Measurements from ENCODE around the gene WSCD2.

The WSCD2 gene

DNA sequence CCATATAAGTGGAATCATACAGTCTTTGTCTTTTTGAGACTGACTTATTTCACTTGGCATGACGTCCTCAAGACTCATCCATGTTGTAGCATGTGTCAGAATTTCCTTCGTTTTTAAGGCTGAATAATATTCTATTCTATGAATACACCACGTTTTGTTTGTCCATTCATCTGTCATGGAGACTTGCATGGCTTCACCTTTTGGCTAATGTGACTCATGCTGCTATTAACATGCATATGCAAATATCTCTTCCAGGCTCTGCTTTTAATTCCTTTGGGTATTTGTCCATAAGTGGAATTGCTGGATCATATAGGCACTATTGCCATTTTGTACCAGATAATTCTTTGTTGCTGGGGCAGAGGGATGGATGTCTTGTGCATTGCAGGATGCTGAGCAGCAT lies 19.6 kb upstream of the WSCD2 start:
- no peaks in the 10 kb centered on the region for H3K36me3 ChIP-seq (ENCODE audit: control insufficient read depth in 1 of 2, insufficient read depth in 2 of 2, low read length in 2 of 2)
- H3K27ac ChIP-seq (ENCODE audit: low read length) = no peak overlapping the region
- no peaks in the 10 kb centered on the region for H3K9me3 ChIP-seq (ENCODE audit: control insufficient read depth in 1 of 2, low read length in 2 of 2)
- H3K27me3 ChIP-seq (ENCODE audit: low read depth, low read length) = no peaks in the 10 kb centered on the region
- no peak overlapping the region for H3K4me3 ChIP-seq (ENCODE audit: low read depth in 1 of 2, low read length in 2 of 2)
- peaks cover 0 to 14% of the 10 kb centered on the region in 2 donors for H3K4me1 ChIP-seq (ENCODE audit: control insufficient read depth in 1 of 2, insufficient read depth in 2 of 2, low read length in 2 of 2)

- Histone ChIP-seq H3K36me3 (ENCODE audit: control insufficient read depth in 1 of 2, insufficient read depth in 2 of 2, low read length in 2 of 2) (no peaks in the 10 kb centered on the region), H3K4me1 (ENCODE audit: control insufficient read depth in 1 of 2, insufficient read depth in 2 of 2, low read length in 2 of 2) (peaks cover 0 to 17% of the 10 kb centered on the region in 2 donors), H3K27ac (ENCODE audit: low read length) (no peak overlapping the region), H3K9me3 (ENCODE audit: control insufficient read depth in 1 of 2, low read length in 2 of 2) (no peaks in the 10 kb centered on the region), H3K27me3 (ENCODE audit: low read depth, low read length) (no peaks in the 10 kb centered on the region), H3K4me3 (ENCODE audit: low read depth in 1 of 2, low read length in 2 of 2) (no peak overlapping the region)
Measured at GRCh38 chr12:108109954-108110353, 19.1 kb upstream of the WSCD2 start.

- Histone ChIP-seq H3K36me3 (ENCODE audit: control insufficient read depth in 1 of 2, insufficient read depth in 2 of 2, low read length in 2 of 2) (no peaks in the 10 kb centered on the region), H3K27ac (ENCODE audit: low read length) (no peak overlapping the region), H3K4me3 (ENCODE audit: low read depth in 1 of 2, low read length in 2 of 2) (no peak overlapping the region), H3K4me1 (ENCODE audit: control insufficient read depth in 1 of 2, insufficient read depth in 2 of 2, low read length in 2 of 2) (peaks cover 0 to 17% of the 10 kb centered on the region in 2 donors), H3K9me3 (ENCODE audit: control insufficient read depth in 1 of 2, low read length in 2 of 2) (no peaks in the 10 kb centered on the region), H3K27me3 (ENCODE audit: low read depth, low read length) (no peaks in the 10 kb centered on the region)
Measured at GRCh38 chr12:108110844-108111243, 18.2 kb upstream of the WSCD2 start.

DNA sequence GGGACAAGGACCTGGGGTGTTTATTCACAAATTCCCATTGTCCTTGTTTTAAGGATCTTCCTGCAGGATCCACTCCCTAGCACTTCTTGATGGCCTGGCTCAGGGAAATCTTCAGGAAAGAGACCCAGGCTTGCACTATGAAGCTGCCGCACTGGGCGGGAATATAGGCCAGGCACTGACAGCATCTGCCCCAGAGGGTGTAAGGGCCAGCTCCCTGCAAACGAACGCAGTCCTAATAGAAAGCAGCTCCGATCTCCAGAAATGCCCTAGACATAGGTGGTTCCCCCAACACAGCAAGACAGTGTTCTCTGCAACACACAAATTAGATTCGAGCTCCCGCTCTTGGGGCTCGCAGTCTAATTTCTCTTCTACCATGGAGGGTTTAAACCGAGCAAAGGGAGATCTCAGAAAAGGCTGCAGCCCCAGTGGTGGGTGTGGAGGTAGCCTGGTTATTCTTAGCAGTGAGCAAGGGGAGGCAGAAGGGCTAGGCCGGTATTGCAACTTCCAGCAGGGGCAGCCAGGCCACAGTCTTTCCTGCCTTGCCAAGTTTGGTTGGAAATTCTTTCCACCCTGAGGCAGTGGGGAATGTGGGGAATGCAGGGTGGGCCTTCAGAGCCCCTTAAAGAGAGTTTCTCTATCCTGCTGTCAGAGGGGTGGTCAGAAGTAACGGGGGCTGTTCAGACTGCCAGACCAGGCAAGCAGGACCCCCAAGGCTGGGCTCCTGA lies 16.1 kb upstream of the WSCD2 start:
- H3K36me3 ChIP-seq (ENCODE audit: control insufficient read depth in 1 of 2, insufficient read depth in 2 of 2, low read length in 2 of 2) = no peaks in the 10 kb centered on the region
- H3K27ac ChIP-seq (ENCODE audit: low read length) = no peak overlapping the region
- no peak overlapping the region for H3K4me3 ChIP-seq (ENCODE audit: low read depth in 1 of 2, low read length in 2 of 2)
- no peaks in the 10 kb centered on the region for H3K9me3 ChIP-seq (ENCODE audit: control insufficient read depth in 1 of 2, low read length in 2 of 2)
- H3K4me1 ChIP-seq (ENCODE audit: control insufficient read depth in 1 of 2, insufficient read depth in 2 of 2, low read length in 2 of 2) = peaks cover 0 to 20% of the 10 kb centered on the region in 2 donors
- H3K27me3 ChIP-seq (ENCODE audit: low read depth, low read length) = no peaks in the 10 kb centered on the region

DNA sequence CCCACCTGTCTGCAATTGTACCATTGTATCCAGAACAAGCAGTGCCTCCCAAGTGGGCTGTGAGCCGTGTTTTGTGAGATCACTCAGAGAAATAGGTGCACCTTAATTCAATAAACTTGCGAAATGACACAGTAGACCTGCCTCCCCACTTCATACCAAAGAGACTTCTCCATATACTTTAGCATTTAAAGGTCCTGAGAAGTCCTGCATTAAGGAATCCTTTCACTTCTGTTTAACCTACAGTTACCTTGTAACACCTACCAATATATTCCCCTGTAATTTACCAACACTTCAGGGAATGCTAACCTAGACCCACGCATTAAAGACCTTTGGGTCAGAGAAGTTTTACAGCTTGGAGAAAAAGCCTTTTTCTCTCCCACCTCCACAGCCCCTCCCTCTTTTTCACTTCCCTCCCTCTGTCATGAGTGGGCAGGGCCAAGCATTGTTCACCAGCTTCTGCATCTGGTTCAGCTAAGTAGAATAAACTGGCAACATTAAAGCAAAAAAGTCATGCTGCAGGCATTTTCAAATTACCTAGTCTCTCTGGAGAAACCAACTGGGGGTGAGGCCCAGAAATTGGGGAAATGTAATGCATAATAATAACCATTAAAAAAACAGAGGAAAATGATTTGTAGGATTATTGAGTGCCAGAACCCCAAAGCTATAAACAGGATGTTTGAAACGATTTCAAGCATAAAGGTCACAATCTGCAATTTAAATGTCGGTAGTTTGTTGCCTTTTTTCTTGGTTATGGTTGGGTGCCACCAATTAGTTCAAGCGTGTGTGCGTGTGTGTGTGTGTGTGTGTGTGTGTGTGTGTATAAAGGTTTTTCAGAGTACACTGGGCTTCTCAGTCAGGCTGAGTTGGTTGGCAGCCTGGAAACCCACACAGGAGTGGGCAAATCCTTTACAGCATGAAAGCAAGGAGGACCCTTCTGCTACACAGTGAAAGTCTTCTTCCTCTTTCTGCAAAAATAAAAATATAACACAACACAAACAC lies 13.7 kb upstream of the WSCD2 start:
- no peaks in the 10 kb centered on the region for H3K9me3 ChIP-seq (ENCODE audit: control insufficient read depth in 1 of 2, low read length in 2 of 2)
- H3K36me3 ChIP-seq (ENCODE audit: control insufficient read depth in 1 of 2, insufficient read depth in 2 of 2, low read length in 2 of 2) = no peaks in the 10 kb centered on the region
- H3K4me3 ChIP-seq (ENCODE audit: low read depth in 1 of 2, low read length in 2 of 2) = no peak overlapping the region
- H3K27me3 ChIP-seq (ENCODE audit: low read depth, low read length) = no peaks in the 10 kb centered on the region
- peaks cover 0 to 20% of the 10 kb centered on the region in 2 donors for H3K4me1 ChIP-seq (ENCODE audit: control insufficient read depth in 1 of 2, insufficient read depth in 2 of 2, low read length in 2 of 2)
- no peak overlapping the region for H3K27ac ChIP-seq (ENCODE audit: low read length)

DNA sequence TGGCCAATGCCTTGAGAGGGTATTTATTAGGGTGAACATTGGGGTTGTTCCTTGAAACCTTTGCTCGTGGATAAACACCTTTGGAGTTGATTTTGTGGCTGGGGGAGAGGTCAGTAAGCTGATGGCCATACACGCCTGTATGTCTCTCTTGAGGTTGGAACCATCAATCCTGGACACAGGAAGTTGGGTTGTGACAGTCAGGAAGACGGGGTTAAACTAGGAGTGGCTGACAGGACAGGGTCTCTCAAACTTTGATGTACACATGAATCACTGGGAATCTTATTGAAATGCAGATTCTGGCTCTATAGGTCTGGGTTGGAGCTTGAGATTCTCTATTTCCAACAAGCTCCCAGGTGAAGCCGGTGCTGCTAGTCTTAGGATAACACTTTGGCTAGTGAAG lies 12.8 kb upstream of the WSCD2 start:
- Histone ChIP-seq H3K27ac (ENCODE audit: low read length) (no peak overlapping the region), H3K4me3 (ENCODE audit: low read depth in 1 of 2, low read length in 2 of 2) (no peak overlapping the region), H3K9me3 (ENCODE audit: control insufficient read depth in 1 of 2, low read length in 2 of 2) (no peaks in the 10 kb centered on the region), H3K27me3 (ENCODE audit: low read depth, low read length) (no peaks in the 10 kb centered on the region), H3K36me3 (ENCODE audit: control insufficient read depth in 1 of 2, insufficient read depth in 2 of 2, low read length in 2 of 2) (no peaks in the 10 kb centered on the region), H3K4me1 (ENCODE audit: control insufficient read depth in 1 of 2, insufficient read depth in 2 of 2, low read length in 2 of 2) (peaks cover 0 to 20% of the 10 kb centered on the region in 2 donors)

GRCh38 chr12:108116699-108117098 lies 12.4 kb upstream of the WSCD2 start:
- H3K36me3 ChIP-seq (ENCODE audit: control insufficient read depth in 1 of 2, insufficient read depth in 2 of 2, low read length in 2 of 2) = no peaks in the 10 kb centered on the region
- no peak overlapping the region for H3K4me3 ChIP-seq (ENCODE audit: low read depth in 1 of 2, low read length in 2 of 2)
- peaks cover 0 to 20% of the 10 kb centered on the region in 2 donors for H3K4me1 ChIP-seq (ENCODE audit: control insufficient read depth in 1 of 2, insufficient read depth in 2 of 2, low read length in 2 of 2)
- no peaks in the 10 kb centered on the region for H3K9me3 ChIP-seq (ENCODE audit: control insufficient read depth in 1 of 2, low read length in 2 of 2)
- no peaks in the 10 kb centered on the region for H3K27me3 ChIP-seq (ENCODE audit: low read depth, low read length)
- no peak overlapping the region for H3K27ac ChIP-seq (ENCODE audit: low read length)

DNA sequence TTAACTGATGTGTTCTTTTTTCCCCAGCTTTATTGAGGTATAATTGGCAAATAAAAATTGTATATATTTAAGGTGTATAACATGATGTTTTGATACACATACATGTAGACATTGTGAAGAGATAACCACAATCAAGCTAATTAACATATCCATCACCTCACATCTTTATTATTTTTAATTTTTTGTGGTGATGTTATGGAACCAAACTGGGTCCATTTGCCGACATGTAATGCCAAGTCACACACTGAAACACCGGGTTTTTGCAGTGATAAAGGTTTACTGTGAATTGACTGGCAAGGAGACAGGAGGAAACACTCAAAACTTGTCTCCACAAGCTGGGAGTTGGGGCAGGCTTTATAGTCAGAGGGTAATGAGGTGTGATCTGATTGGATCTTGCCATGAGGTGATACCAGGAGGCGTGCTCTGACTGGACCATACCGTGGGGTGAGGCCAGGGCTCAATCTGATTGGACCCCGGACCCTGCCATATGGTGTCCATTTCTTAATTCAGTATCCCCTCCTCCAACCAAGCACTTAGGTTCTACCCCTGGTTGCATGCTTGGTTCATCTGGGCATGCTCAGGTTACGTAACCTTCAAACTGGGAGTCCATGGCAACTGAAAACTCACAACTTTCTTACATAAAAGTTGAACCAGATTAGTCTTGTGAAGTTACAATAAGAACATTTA lies 11.8 kb upstream of the WSCD2 start:
- Histone ChIP-seq H3K4me1 (ENCODE audit: control insufficient read depth in 1 of 2, insufficient read depth in 2 of 2, low read length in 2 of 2) (peaks cover 0 to 20% of the 10 kb centered on the region in 2 donors), H3K4me3 (ENCODE audit: low read depth in 1 of 2, low read length in 2 of 2) (no peak overlapping the region), H3K9me3 (ENCODE audit: control insufficient read depth in 1 of 2, low read length in 2 of 2) (no peaks in the 10 kb centered on the region)

DNA sequence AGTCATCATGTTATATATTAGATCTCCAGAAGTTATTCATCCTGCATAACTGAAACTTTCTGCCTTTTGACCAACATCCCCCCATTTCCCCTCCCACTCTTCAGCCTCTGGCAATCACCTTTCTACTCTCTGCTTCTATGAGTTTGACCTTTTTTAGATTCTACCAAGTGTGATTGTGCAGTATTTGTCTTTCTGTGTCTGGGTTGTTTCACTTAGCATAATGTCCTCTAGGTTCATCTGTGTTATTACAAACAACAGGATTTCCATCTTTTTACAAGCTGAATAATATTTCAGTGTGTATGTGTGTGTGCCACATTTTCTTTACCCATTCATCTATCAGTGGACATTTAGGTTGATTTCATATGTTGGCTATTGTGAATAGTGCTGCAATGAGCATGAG lies 11.2 kb upstream of the WSCD2 start:
- H3K4me3 ChIP-seq (ENCODE audit: low read depth in 1 of 2, low read length in 2 of 2) = no peak overlapping the region
- H3K27ac ChIP-seq (ENCODE audit: low read length) = no peak overlapping the region
- peaks cover 0 to 3% of the 10 kb centered on the region in 2 donors for H3K9me3 ChIP-seq (ENCODE audit: control insufficient read depth in 1 of 2, low read length in 2 of 2)
- no peaks in the 10 kb centered on the region for H3K36me3 ChIP-seq (ENCODE audit: control insufficient read depth in 1 of 2, insufficient read depth in 2 of 2, low read length in 2 of 2)
- H3K4me1 ChIP-seq (ENCODE audit: control insufficient read depth in 1 of 2, insufficient read depth in 2 of 2, low read length in 2 of 2) = peaks cover 0 to 15% of the 10 kb centered on the region in 2 donors
- H3K27me3 ChIP-seq (ENCODE audit: low read depth, low read length) = no peaks in the 10 kb centered on the region

More for the DNA sequence above, 11.8 kb upstream of the WSCD2 start:
- Histone ChIP-seq H3K36me3 (ENCODE audit: control insufficient read depth in 1 of 2, insufficient read depth in 2 of 2, low read length in 2 of 2) (no peaks in the 10 kb centered on the region), H3K27ac (ENCODE audit: low read length) (no peak overlapping the region), H3K27me3 (ENCODE audit: low read depth, low read length) (no peaks in the 10 kb centered on the region)

DNA sequence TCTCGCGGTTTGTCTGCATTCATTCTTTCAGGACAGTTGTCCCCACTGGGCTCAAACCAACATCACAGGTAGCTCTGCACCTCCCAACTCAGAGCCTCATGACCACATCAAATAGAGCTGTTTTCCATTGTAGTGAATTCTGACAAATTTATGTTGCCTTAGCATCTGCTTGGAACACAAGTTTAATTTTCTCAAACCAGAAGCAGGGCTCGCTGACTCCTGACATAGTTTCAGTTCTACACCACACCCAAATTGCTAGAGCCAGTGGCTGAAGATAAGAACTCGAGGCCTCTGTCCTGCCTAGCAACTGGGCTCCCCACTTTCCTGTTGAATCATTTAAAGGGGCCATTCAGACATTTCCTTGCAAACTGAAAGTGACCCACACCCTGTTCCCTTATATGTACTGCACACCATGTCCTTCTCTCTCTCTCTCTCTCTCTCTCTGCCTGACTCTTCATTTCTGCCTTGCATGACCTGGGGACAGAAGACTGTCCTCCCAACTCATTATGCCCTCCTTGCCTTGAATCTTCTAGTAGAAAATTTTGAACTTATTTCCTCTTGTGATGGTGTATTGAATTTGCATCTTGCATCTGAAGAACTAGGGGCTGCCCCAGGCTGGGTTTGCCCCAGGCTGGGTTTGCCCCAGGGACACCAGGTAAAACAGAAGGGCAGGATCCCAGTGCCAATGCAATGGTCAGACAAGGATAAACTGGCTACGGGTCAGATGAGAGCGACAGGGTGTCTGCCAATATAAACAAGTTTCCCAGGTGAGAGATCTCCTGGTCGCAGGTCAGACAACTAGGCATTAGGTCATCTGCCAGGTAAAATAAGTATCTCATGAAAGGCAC lies 9.7 kb upstream of the WSCD2 start:
- H3K36me3 ChIP-seq (ENCODE audit: control insufficient read depth in 1 of 2, insufficient read depth in 2 of 2, low read length in 2 of 2) = no peaks in the 10 kb centered on the region
- no peak overlapping the region for H3K27ac ChIP-seq (ENCODE audit: low read length)
- peaks cover 0 to 7% of the 10 kb centered on the region in 2 donors for H3K4me1 ChIP-seq (ENCODE audit: control insufficient read depth in 1 of 2, insufficient read depth in 2 of 2, low read length in 2 of 2)
- H3K4me3 ChIP-seq (ENCODE audit: low read depth in 1 of 2, low read length in 2 of 2) = no peak overlapping the region
- no peaks in the 10 kb centered on the region for H3K27me3 ChIP-seq (ENCODE audit: low read depth, low read length)
- H3K9me3 ChIP-seq (ENCODE audit: control insufficient read depth in 1 of 2, low read length in 2 of 2) = peaks cover 0 to 7% of the 10 kb centered on the region in 2 donors

Measured in muscle layer of duodenum (tissue), 2 donors.